CD14-positive monocyte (primary cell): ENCODE measurements around the gene LCE7A. TPM values are rescaled to one million over a fixed set of nuclear protein-coding genes. Genes with fewer than 3 reads are reported as not detected.

Experiments used
- DNase-seq, 3 donors: peaks; one replicate each; pipeline ENCODE4 v3.0.0-alpha.2; 2011 to 2022
- H2AFZ ChIP-seq: 2 replicates; pipeline ENCODE4 v1.6.0; 2012; ENCODE audit warnings: mild to moderate bottlenecking, low read depth, low read length, inconsistent platforms; ENCODE audit not compliant: insufficient read depth, poor library complexity, severe bottlenecking
- H3K27ac ChIP-seq, 2 donors: 1 replicate in 1 of 2; 2 replicates in 1 of 2; pipeline ENCODE4 v1.5.1; 2012 to 2013; ENCODE audit warnings: low read length in 2 of 2, control low read depth in 1 of 2, inconsistent platforms in 1 of 2, low read depth in 1 of 2, mild to moderate bottlenecking in 1 of 2
- H3K27me3 ChIP-seq, 2 donors: one replicate each; pipeline versions ENCODE4 v1.6.0 to v1.6.1; 2011 to 2013; ENCODE audit warnings: low read length in 2 of 2; ENCODE audit not compliant: control insufficient read depth in 2 of 2, insufficient read depth in 2 of 2
- H3K36me3 ChIP-seq, 2 donors: replicated peaks in 1 of 2; 1 replicate in 1 of 2; 2 replicates in 1 of 2; pipeline versions ENCODE4 v1.5.1 to v1.6.1; 2012 to 2013; ENCODE audit warnings: low read length in 2 of 2, control low read depth in 1 of 2, inconsistent platforms in 1 of 2, mild to moderate bottlenecking in 1 of 2; ENCODE audit not compliant: insufficient read depth in 2 of 2, control insufficient read depth in 1 of 2
- H3K4me1 ChIP-seq, 2 donors: 1 replicate in 1 of 2; 2 replicates in 1 of 2; pipeline versions ENCODE4 v1.5.1 to v1.6.1; 2012 to 2013; ENCODE audit warnings: low read length in 2 of 2, control low read depth in 1 of 2, inconsistent platforms in 1 of 2, mild to moderate bottlenecking in 1 of 2, moderate library complexity in 1 of 2; ENCODE audit not compliant: insufficient read depth in 2 of 2, control insufficient read depth in 1 of 2
- H3K4me2 ChIP-seq: replicated peaks from 2 replicates; pipeline ENCODE3; 2012; ENCODE audit warnings: low read length, moderate library complexity, mild to moderate bottlenecking; ENCODE audit not compliant: poor library complexity, severe bottlenecking; ENCODE audit errors: extremely low read depth
- H3K4me3 ChIP-seq, 3 experiments: fragments of 200-600 bp in 1 of 3; sonication (generic) in 1 of 3; replicated peaks in 1 of 3; 1 replicate in 2 of 3; 2 replicates in 1 of 3; pipeline ENCODE4 v1.5.1; 2011 to 2013; ENCODE audit warnings: low read length in 3 of 3, mild to moderate bottlenecking in 3 of 3, control low read depth in 2 of 3, low read depth in 2 of 3, inconsistent platforms in 1 of 3, moderate library complexity in 1 of 3
- H3K79me2 ChIP-seq: 2 replicates; pipeline ENCODE4 v1.6.0; 2012; ENCODE audit warnings: mild to moderate bottlenecking, control low read depth, inconsistent platforms, low read length, moderate library complexity; ENCODE audit not compliant: insufficient read depth
- H3K9ac ChIP-seq: 2 replicates; pipeline ENCODE4 v1.6.0; 2017; ENCODE audit warnings: low read length, mild to moderate bottlenecking; ENCODE audit not compliant: insufficient read depth, poor library complexity, severe bottlenecking
- H3K9me3 ChIP-seq, 2 donors: replicated peaks in 1 of 2; 1 replicate in 1 of 2; 2 replicates in 1 of 2; pipeline versions ENCODE4 v1.5.1 to v1.6.1; 2012 to 2013; ENCODE audit warnings: low read length in 2 of 2, control low read depth in 1 of 2; ENCODE audit not compliant: control insufficient read depth in 1 of 2, insufficient read depth in 1 of 2
- H4K20me1 ChIP-seq: 2 replicates; pipeline ENCODE4 v1.6.0; 2012; ENCODE audit warnings: mild to moderate bottlenecking, low read length, control low read depth, moderate library complexity; ENCODE audit not compliant: insufficient read depth
- H3K27ac Mint-ChIP-seq, 7 donors: one replicate each; pipeline ENCODE4 v1.8.0; 2020; ENCODE audit warnings: mild to moderate bottlenecking in 7 of 7, mixed read lengths in 7 of 7, moderate library complexity in 6 of 7, inconsistent platforms in 2 of 7
- H3K27me3 Mint-ChIP-seq, 3 donors: one replicate each; pipeline ENCODE4 v1.8.0; 2021 to 2022; ENCODE audit warnings: low read depth in 3 of 3, mild to moderate bottlenecking in 3 of 3, mixed read lengths in 3 of 3, moderate library complexity in 3 of 3, inconsistent platforms in 1 of 3
- H3K36me3 Mint-ChIP-seq, 2 donors: one replicate each; pipeline ENCODE4 v1.8.0; 2020; ENCODE audit warnings: mixed read lengths in 2 of 2, inconsistent platforms in 1 of 2, mild to moderate bottlenecking in 1 of 2
- H3K4me1 Mint-ChIP-seq: one replicate; pipeline ENCODE4 v1.8.0; 2020; ENCODE audit warnings: mild to moderate bottlenecking, mixed read lengths
- H3K4me3 Mint-ChIP-seq, 2 donors: one replicate each; pipeline ENCODE4 v1.8.0; 2020; ENCODE audit warnings: mild to moderate bottlenecking in 2 of 2, mixed read lengths in 2 of 2, moderate library complexity in 1 of 2
- H3K9me3 Mint-ChIP-seq, 7 donors: one replicate each; pipeline ENCODE4 v1.8.0; 2020 to 2022; ENCODE audit warnings: mixed read lengths in 7 of 7, mild to moderate bottlenecking in 6 of 7, moderate library complexity in 6 of 7, inconsistent platforms in 2 of 7
- CTCF ChIP-seq: fragments of 200-600 bp; IDR thresholded peaks from one replicate; pipeline ENCODE4 v1.8.0; 2022; ENCODE audit warnings: antibody characterized with exemption, mild to moderate bottlenecking
- WGBS: methylation state at CpG from one replicate; pipeline ENCODE4 v1.1.5; 2013; ENCODE audit warnings: missing lambda C conversion rate; ENCODE audit not compliant: insufficient coverage; 5-methylcytosine and 5-hydroxymethylcytosine counted together
- intact Hi-C, 2 donors: fragments of 100-400 bp; cut with micrococcal nuclease; formaldehyde crosslinking; loops; one replicate each; pipeline versions ENCODE4 v1.15.0 to v1.15.1; 2023
- polyA plus RNA-seq, 3 donors: library from polyadenylated mRNA; depleted of rRNA in 1 of 3; unstranded in 2 of 3; stranded (reverse) in 1 of 3; fragments of 300-500 nt in 2 of 3; fragments of >200 nt in 1 of 3; fragmentation: Illumina TruSeq in 2 of 3; gene quantifications; 1 replicate in 2 of 3; 2 replicates in 1 of 3; pipeline ENCODE4 v1.2.3, GENCODE V29; 2012 to 2021

LCE7A gene
- polyA plus RNA-seq, 3 donors: not detected

GRCh38 chr1:152870831-152871730, 11.3 kb downstream of the LCE7A start:
- Mint-ChIP-seq H3K4me3 (no peak overlapping the region), H3K36me3 (no peaks in the 10 kb centered on the region), H3K27ac (no peak overlapping the region), H3K27me3 (peaks cover 3 to 5% (median 3%) of the 10 kb centered on the region in 3 donors), H3K4me1 (no peaks in the 10 kb centered on the region), H3K9me3 (no peaks in the 10 kb centered on the region)
- no peak overlapping the region for H2AFZ ChIP-seq
- peak; percentile 12 for TF ChIP-seq CTCF
- H3K27ac ChIP-seq: no peak overlapping the region
- intact Hi-C loops: no loop called here
- H3K4me2 ChIP-seq: no peak overlapping the region
- H3K79me2 ChIP-seq: no peaks in the 10 kb centered on the region
- H3K4me1 ChIP-seq: no peaks in the 10 kb centered on the region
- no peak overlapping the region for H3K4me3 ChIP-seq
- H4K20me1 ChIP-seq: no peaks in the 10 kb centered on the region
- no peak for DNase-seq
- whole genome bisulfite sequencing: no CpG with 5 or more reads among the region's 17 CpGs
- no peaks in the 10 kb centered on the region for H3K27me3 ChIP-seq
- H3K36me3 ChIP-seq: no peaks in the 10 kb centered on the region
- H3K9ac ChIP-seq: no peak overlapping the region
- no peaks in the 10 kb centered on the region for H3K9me3 ChIP-seq

DNA sequence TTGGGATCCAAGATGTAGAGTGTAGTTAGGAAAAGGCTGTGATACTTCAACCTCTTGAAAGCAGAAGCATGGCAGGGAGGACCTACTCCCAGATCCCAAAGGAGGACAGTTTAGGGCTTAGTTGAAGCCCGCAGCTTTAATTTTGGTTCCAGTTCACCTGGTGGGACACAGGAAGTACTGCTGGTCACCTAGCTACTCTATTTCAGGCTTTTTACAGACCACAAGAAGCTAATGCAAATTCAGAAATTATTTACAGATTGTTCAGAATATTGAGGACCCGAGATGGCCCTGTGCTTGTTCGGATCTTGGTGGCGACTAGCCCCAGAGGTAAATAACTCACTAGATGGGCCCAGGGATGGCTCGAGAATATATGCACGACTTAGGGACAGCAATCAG, 11.9 kb downstream of the LCE7A start:
- intact Hi-C loops: no loop called here

More for the DNA sequence above, 11.9 kb downstream of the LCE7A start:
- H3K4me3 Mint-ChIP-seq: no peak overlapping the region
- WGBS: 93% methylated on average over 6 of the region's 6 CpGs
- no peaks in the 10 kb centered on the region for H3K79me2 ChIP-seq
- no peaks in the 10 kb centered on the region for H3K9me3 Mint-ChIP-seq
- no peaks in the 10 kb centered on the region for H3K36me3 ChIP-seq
- H3K27me3 Mint-ChIP-seq: peaks cover 3 to 8% (median 3%) of the 10 kb centered on the region in 3 donors
- H3K9ac ChIP-seq: no peak overlapping the region
- H3K4me1 Mint-ChIP-seq: no peaks in the 10 kb centered on the region
- no peak overlapping the region for H3K27ac ChIP-seq
- no peak overlapping the region for H3K4me2 ChIP-seq
- H3K9me3 ChIP-seq: no peaks in the 10 kb centered on the region
- no peaks in the 10 kb centered on the region for H4K20me1 ChIP-seq
- no peak overlapping the region for H3K4me3 ChIP-seq
- no peak overlapping the region for H3K27ac Mint-ChIP-seq
- H3K27me3 ChIP-seq: no peaks in the 10 kb centered on the region
- H3K36me3 Mint-ChIP-seq: no peaks in the 10 kb centered on the region
- no peak overlapping the region for H2AFZ ChIP-seq
- H3K4me1 ChIP-seq: no peaks in the 10 kb centered on the region
- DNase-seq: no peak
- TF ChIP-seq CTCF: no peak
